KMS-11 (cell line): ENCODE results near the gene NOTUM.
"Not testable (repeated sequence)": the region's sequence is repeated elsewhere in the genome, so short reads cannot be mapped to it uniquely, and the experiment has no call there.

Source experiments
- H2AFZ ChIP-seq: fragments of 200-600 bp; sonication (generic); 2 replicates; pipeline ENCODE4 v1.6.1; 2016; ENCODE audit warnings: antibody characterized with exemption, mixed run types, low read depth
- H3K27ac ChIP-seq: fragments of 200-600 bp; sonication (generic); 2 replicates; pipeline ENCODE4 v1.6.1; 2016; ENCODE audit warnings: mild to moderate bottlenecking, mixed run types
- H3K27me3 ChIP-seq: fragments of 200-600 bp; sonication (generic); 2 replicates; pipeline ENCODE4 v1.6.1; 2017; ENCODE audit warnings: mild to moderate bottlenecking, low read depth, mixed run types, moderate library complexity; ENCODE audit not compliant: insufficient read depth
- H3K36me3 ChIP-seq: fragments of 200-600 bp; sonication (generic); 2 replicates; pipeline ENCODE4 v1.6.1; 2017; ENCODE audit warnings: mild to moderate bottlenecking, mixed run types; ENCODE audit not compliant: insufficient read depth
- H3K4me1 ChIP-seq: fragments of 200-600 bp; sonication (generic); 2 replicates; pipeline ENCODE4 v1.6.1; 2016; ENCODE audit warnings: mild to moderate bottlenecking, low read depth, mixed run types; ENCODE audit not compliant: poor library complexity, severe bottlenecking
- H3K4me2 ChIP-seq: fragments of 200-600 bp; sonication (generic); 2 replicates; pipeline ENCODE4 v1.7.0; 2016; ENCODE audit warnings: mild to moderate bottlenecking, mixed run types
- H3K4me3 ChIP-seq: fragments of 200-600 bp; sonication (generic); IDR thresholded peaks from 2 replicates; pipeline ENCODE4 v1.6.1; 2017; ENCODE audit warnings: low read depth, low read length, mixed read lengths; ENCODE audit not compliant: insufficient read depth
- H3K79me2 ChIP-seq: fragments of 200-600 bp; sonication (generic); 2 replicates; pipeline ENCODE4 v1.6.1; 2016; ENCODE audit warnings: low read depth, mixed run types; ENCODE audit not compliant: insufficient read depth
- H3K9ac ChIP-seq: fragments of 200-600 bp; sonication (generic); 2 replicates; pipeline ENCODE4 v1.6.1; 2016; ENCODE audit warnings: mild to moderate bottlenecking, mixed run types
- H4K20me1 ChIP-seq: fragments of 200-600 bp; sonication (generic); 2 replicates; pipeline ENCODE4 v1.6.1; 2016; ENCODE audit warnings: mild to moderate bottlenecking, mixed run types; ENCODE audit not compliant: insufficient read depth
- TF ChIP-seq, protein P1 (sequence below): fragments of 200-600 bp; sonication (generic); conservative IDR thresholded peaks from 2 replicates; pipeline ENCODE4 v1.6.1; 2017; ENCODE audit warnings: low read depth, mild to moderate bottlenecking, antibody characterized with exemption, low read length, moderate library complexity, mixed read lengths

The NOTUM gene

DNA sequence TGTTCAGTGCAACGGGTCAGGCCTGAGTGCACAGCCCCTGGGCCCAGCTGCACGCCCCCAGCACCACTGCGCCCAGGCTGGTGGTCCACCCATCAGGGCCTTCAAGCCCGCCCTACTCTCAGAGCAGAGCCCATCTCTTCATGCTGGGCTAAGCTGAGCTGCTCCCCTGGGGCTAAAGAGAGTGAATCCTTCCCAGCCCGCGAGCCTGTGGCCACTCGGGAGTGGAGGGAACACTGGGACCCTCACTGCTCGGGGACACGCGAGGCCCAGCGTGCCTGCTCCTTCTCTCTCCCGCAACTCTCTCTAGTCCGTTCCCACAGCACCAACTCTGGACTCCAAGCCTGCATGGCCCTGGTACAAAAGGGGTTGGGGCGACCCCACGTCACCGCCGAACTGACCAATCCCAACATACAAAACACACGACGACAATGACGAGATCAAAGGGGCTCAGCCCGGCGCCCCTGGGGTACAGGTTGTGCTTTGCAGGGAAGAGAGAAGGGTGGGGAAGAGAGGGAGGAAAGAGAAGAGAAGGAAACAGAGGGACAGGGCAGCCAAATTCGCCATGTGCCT is 38.9 kb downstream of the NOTUM start:
- TF ChIP-seq, protein P1, sequence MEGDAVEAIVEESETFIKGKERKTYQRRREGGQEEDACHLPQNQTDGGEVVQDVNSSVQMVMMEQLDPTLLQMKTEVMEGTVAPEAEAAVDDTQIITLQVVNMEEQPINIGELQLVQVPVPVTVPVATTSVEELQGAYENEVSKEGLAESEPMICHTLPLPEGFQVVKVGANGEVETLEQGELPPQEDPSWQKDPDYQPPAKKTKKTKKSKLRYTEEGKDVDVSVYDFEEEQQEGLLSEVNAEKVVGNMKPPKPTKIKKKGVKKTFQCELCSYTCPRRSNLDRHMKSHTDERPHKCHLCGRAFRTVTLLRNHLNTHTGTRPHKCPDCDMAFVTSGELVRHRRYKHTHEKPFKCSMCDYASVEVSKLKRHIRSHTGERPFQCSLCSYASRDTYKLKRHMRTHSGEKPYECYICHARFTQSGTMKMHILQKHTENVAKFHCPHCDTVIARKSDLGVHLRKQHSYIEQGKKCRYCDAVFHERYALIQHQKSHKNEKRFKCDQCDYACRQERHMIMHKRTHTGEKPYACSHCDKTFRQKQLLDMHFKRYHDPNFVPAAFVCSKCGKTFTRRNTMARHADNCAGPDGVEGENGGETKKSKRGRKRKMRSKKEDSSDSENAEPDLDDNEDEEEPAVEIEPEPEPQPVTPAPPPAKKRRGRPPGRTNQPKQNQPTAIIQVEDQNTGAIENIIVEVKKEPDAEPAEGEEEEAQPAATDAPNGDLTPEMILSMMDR = no peak
- Histone ChIP-seq H3K36me3 (no peaks in the 10 kb centered on the region; the same call in 1 of the 2 replicates), H3K79me2 (peaks cover 86% of the 10 kb centered on the region), H2AFZ (no peak overlapping the region), H3K27me3 (no peaks in the 10 kb centered on the region), H3K4me2 (peak overlapping the region; percentile 24; the same call in 1 of the 2 replicates), H4K20me1 (0 out of 2 replicates have a peak, but pooled peaks cover 4% of the 10 kb centered on the region), H3K27ac (peak overlapping the region; percentile 14; the same call in 1 of the 2 replicates), H3K4me1 (peaks cover 64% of the 10 kb centered on the region), H3K4me3 (no peak overlapping the region), H3K9ac (no peak overlapping the region)

DNA sequence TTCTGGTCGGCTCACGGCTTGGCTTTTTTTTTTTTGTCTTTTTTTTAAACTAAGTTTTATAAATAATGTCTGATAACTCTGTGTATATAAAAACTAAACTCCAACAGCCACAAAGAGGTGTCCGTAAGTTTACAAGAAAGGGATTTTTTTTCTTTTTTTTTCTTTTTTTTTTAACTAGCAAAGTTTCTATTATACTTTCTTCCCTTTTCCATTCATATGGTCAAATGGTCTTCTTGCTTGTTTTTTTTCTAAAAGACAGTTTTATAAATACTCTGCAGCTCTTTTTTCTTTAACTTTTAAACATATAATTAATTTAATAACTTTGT is 39.5 kb downstream of the NOTUM start:
- peaks cover 86% of the 10 kb centered on the region for H3K79me2 ChIP-seq
- no peaks in the 10 kb centered on the region for H3K27me3 ChIP-seq
- H2AFZ ChIP-seq = no peak overlapping the region
- no peaks in the 10 kb centered on the region; the same call in 1 of the 2 replicates for H3K36me3 ChIP-seq
- no peak overlapping the region for H3K9ac ChIP-seq
- H3K27ac ChIP-seq = peak overlapping the region; percentile 14; the same call in 1 of the 2 replicates
- peaks cover 70% of the 10 kb centered on the region for H3K4me1 ChIP-seq
- no peak overlapping the region; the same call in 1 of the 2 replicates for H3K4me2 ChIP-seq
- no peak overlapping the region for H3K4me3 ChIP-seq
- 0 out of 2 replicates have a peak, but pooled peaks cover 9% of the 10 kb centered on the region for H4K20me1 ChIP-seq
- TF ChIP-seq, protein P1 = no peak

DNA sequence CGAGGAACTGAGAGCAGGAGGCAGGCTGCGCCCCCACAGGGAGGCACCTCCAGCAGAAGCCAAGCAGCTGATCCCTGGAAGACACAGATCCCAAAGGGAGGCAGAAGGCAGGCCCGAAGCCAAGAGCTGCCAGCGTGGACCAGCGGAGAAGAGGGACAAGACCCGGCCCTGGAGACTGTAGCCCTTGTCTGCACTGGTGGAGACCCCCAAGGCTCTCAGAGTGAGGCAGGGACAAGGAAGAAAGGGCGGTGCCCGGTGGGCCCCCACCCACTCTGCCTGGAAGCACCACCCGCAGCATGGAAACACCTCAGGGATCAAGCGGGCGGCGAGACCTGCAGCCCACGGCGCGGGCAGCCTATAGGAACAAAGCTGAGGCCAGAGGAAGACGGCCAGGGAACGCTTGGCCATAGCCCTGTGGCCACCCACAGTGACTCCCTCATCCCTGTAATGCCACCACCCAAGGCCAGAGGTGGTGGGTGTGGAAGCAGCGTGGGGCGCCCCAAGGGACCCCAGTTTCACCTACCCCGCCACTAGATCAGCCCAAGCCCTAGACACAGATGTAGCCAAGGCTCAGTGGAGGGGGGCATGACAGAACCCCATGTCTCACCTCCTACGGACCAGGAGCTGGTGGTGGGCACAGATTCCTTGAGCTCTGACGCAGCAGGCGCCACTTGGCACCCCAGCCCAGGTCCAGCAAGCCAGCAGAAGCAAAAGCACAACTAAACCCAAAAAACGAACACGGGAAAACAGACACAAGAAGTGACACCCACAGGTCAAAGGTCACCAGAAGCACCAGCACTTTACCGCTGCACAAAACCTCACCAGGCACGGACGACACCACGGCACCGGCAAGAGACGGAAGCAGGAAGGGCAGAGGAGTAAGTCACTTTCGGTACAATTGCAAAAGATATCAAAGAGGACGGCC is 40.1 kb downstream of the NOTUM start:
- TF ChIP-seq, protein P1 = no peak
- Histone ChIP-seq H3K4me2 (no peak overlapping the region; the same call in 1 of the 2 replicates), H3K27me3 (no peaks in the 10 kb centered on the region), H3K36me3 (peaks cover 4% of the 10 kb centered on the region; the same call in 1 of the 2 replicates), H3K27ac (no peak overlapping the region; the same call in 1 of the 2 replicates), H3K4me1 (peaks cover 71% of the 10 kb centered on the region), H3K4me3 (no peak overlapping the region), H3K9ac (no peak overlapping the region), H4K20me1 (0 out of 2 replicates have a peak, but pooled peaks cover 9% of the 10 kb centered on the region), H3K79me2 (peaks cover 86% of the 10 kb centered on the region), H2AFZ (no peak overlapping the region)

DNA sequence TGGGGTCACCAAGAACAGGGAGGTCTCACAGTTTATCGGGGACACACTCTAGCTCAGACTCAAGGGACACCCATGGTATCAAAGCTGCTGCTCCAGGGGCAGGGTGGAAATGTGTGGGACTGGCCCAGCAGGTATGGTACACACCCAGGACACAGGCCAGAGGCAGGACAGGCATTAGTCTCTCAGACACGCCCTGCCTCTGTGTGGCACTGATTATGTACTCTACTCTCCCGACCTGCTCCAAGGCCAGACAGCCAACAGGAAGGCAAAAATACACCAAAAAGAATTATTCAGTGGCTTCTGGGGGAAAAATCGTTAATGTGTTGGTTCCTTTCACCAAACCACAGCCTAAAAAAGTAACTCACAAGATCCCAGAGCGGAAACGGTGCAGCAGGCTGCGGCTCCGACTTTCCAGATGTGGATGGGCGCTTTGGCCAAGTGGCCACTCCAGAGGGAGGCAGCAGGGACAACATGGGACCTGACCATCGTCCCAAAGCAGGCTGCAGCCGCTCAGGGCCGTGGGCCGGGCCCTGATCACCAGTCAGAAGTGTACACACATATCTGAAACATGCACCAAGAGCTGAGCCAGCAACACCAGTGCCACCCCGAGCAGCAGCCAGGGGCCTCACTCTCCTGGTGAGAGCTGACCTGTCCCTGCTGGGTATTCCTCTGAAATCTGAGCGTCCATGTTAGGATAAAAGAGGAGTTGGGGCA is 42.0 kb downstream of the NOTUM start:
- H3K36me3 ChIP-seq = peaks cover 14% of the 10 kb centered on the region; the same call in 1 of the 2 replicates
- H4K20me1 ChIP-seq = 0 out of 2 replicates have a peak, but pooled peaks cover 9% of the 10 kb centered on the region
- H3K4me1 ChIP-seq = peaks cover 55% of the 10 kb centered on the region
- no peak overlapping the region for H3K27ac ChIP-seq
- TF ChIP-seq, protein P1 = no peak
- no peak overlapping the region; the same call in 1 of the 2 replicates for H3K4me2 ChIP-seq
- H3K27me3 ChIP-seq = no peaks in the 10 kb centered on the region
- peaks cover 76% of the 10 kb centered on the region for H3K79me2 ChIP-seq
- H2AFZ ChIP-seq = no peak overlapping the region
- H3K4me3 ChIP-seq = no peak overlapping the region
- no peak overlapping the region for H3K9ac ChIP-seq

DNA sequence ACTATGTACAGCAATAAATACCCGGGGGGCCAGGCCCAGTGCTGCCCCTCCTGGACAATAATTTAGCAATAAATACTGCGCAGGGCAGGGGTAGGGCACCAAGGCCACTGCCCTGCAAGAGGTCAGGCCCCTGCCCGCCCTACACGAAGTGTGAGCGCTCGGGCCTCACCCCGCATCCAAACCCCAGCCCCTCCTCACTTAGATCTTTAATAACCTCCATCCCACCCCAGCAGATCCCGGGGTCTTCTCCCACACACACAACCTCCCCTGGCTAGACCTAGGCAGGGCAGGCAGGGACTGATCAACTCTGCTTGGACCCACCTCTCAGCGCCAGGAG is 42.7 kb downstream of the NOTUM start:
- not testable (repeated sequence) for H3K4me3 ChIP-seq, H3K9ac ChIP-seq, H4K20me1 ChIP-seq, H3K27me3 ChIP-seq, H2AFZ ChIP-seq, H3K27ac ChIP-seq
- H3K4me2 ChIP-seq = peak overlapping the region; percentile 72
- H3K4me1 ChIP-seq = peaks cover 49% of the 10 kb centered on the region
- peaks cover 18% of the 10 kb centered on the region; the same call in 1 of the 2 replicates for H3K36me3 ChIP-seq
- peaks cover 69% of the 10 kb centered on the region for H3K79me2 ChIP-seq
